Effector CD8-positive, alpha-beta T cell (primary cell): ENCODE measurements around the gene NDST4.

Experiments
- DNase-seq: peaks from one replicate; lab custom pipeline; 2025; lab: John Stamatoyannopoulos, UW
- total RNA-seq, 4 experiments: gene quantifications; one replicate each; lab custom pipeline; 2026; lab: John Stamatoyannopoulos, UW

The NDST4 gene
- total RNA-seq: 0 to 0.09 (median 0) reads per million in 4 experiments

- no peak for DNase-seq
Observed at GRCh38 chr4:115113506-115114106, at the start of gene NDST4. NDST4 (minus strand) TSS chr4:115113620; CDS start chr4:115077036, 36,584 bp downstream.

- no peak for DNase-seq
Observed at GRCh38 chr4:115159141-115159540, 45.7 kb upstream of the NDST4 start.

GRCh38 chr4:115158296-115158695 is 44.9 kb upstream of the NDST4 start:
- no peak for DNase-seq

GRCh38 chr4:115154826-115155225 is 41.4 kb upstream of the NDST4 start:
- no peak for DNase-seq

- no peak for DNase-seq
Observed at GRCh38 chr4:115152965-115153364, 39.5 kb upstream of the NDST4 start.

- DNase-seq: no peak
Observed at GRCh38 chr4:115152081-115152480, 38.7 kb upstream of the NDST4 start.

- DNase-seq: no peak
Observed at GRCh38 chr4:115149106-115149505, 35.7 kb upstream of the NDST4 start.

GRCh38 chr4:115145393-115146160 is 32.2 kb upstream of the NDST4 start:
- DNase-seq: no peak

- DNase-seq: no peak
Observed at GRCh38 chr4:115128037-115128436, 14.6 kb upstream of the NDST4 start.

GRCh38 chr4:115126491-115126890 is 13.1 kb upstream of the NDST4 start:
- DNase-seq: no peak

- no peak for DNase-seq
Observed at GRCh38 chr4:115121351-115122043, 8.1 kb upstream of the NDST4 start.

GRCh38 chr4:115119804-115120352 is 6.5 kb upstream of the NDST4 start:
- no peak for DNase-seq

- no peak for DNase-seq
Observed at GRCh38 chr4:115117651-115118050, 4.2 kb upstream of the NDST4 start.

- no peak for DNase-seq
Observed at GRCh38 chr4:115110191-115111181, 2.9 kb downstream of the NDST4 start.

GRCh38 chr4:115108850-115109249 is 4.6 kb downstream of the NDST4 start:
- DNase-seq: no peak

GRCh38 chr4:115107411-115107810 is 6.0 kb downstream of the NDST4 start:
- no peak for DNase-seq

- DNase-seq: no peak
Observed at GRCh38 chr4:115101675-115102074, 11.7 kb downstream of the NDST4 start.

- no peak for DNase-seq
Observed at GRCh38 chr4:115090483-115091075, 22.8 kb downstream of the NDST4 start.

- DNase-seq: no peak
Observed at GRCh38 chr4:115082633-115083032, 30.8 kb downstream of the NDST4 start.

- no peak for DNase-seq
Observed at GRCh38 chr4:115076691-115077090, 36.7 kb downstream of the NDST4 start.

- no peak for DNase-seq
Observed at GRCh38 chr4:115058533-115058932, 54.9 kb downstream of the NDST4 start.
